Subcutaneous adipose tissue (tissue), 4 donors: ENCODE measurements around the gene NHERF1. TPM values are rescaled to one million over a fixed set of nuclear protein-coding genes. Genes with fewer than 3 reads are reported as not detected.

Source experiments
- total RNA-seq, 4 donors: library from RNA; depleted of rRNA; stranded (reverse); fragments of >200 nt; gene quantifications; one replicate each; pipeline ENCODE4 v1.1.0, GENCODE V29; 2016
- TF ChIP-seq, protein P1 (sequence below): fragments of 450-650 bp; IDR thresholded peaks from one replicate; pipeline ENCODE4 v1.5.1; 2016; ENCODE audit warnings: low read depth, mild to moderate bottlenecking, control low read depth, antibody characterized with exemption, moderate library complexity

The NHERF1 gene
- total RNA-seq, 4 donors from 2014 or later = 10.3 to 26.2 (median 15.1) TPM

DNA sequence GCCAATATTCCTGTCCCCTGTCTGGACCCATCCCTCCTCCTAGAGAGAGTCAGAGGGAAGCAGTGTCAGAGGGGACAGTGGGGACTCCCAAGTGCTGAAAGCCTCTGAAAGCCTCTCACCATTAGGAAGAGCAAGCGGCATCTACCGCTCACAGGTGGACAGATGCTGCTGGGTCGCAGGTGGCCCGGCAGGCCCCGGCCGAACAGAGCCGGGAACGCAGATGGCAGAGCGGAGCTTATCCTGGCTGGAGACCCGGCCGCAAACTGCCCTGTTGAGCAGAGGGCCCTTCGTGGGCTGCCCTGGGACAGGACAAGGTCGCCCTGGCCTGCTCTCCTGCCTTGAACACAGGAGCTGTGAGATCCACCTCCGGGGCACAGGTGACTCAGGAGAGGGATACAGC lies 50.7 kb downstream of the NHERF1 start:
- TF ChIP-seq, protein P1, sequence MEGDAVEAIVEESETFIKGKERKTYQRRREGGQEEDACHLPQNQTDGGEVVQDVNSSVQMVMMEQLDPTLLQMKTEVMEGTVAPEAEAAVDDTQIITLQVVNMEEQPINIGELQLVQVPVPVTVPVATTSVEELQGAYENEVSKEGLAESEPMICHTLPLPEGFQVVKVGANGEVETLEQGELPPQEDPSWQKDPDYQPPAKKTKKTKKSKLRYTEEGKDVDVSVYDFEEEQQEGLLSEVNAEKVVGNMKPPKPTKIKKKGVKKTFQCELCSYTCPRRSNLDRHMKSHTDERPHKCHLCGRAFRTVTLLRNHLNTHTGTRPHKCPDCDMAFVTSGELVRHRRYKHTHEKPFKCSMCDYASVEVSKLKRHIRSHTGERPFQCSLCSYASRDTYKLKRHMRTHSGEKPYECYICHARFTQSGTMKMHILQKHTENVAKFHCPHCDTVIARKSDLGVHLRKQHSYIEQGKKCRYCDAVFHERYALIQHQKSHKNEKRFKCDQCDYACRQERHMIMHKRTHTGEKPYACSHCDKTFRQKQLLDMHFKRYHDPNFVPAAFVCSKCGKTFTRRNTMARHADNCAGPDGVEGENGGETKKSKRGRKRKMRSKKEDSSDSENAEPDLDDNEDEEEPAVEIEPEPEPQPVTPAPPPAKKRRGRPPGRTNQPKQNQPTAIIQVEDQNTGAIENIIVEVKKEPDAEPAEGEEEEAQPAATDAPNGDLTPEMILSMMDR = no peak

- TF ChIP-seq, protein P1 = no peak
Observed at GRCh38 chr17:74800531-74800930, 52.1 kb downstream of the NHERF1 start.

GRCh38 chr17:74801896-74802295 lies 53.5 kb downstream of the NHERF1 start:
- TF ChIP-seq, protein P1 = no peak

DNA sequence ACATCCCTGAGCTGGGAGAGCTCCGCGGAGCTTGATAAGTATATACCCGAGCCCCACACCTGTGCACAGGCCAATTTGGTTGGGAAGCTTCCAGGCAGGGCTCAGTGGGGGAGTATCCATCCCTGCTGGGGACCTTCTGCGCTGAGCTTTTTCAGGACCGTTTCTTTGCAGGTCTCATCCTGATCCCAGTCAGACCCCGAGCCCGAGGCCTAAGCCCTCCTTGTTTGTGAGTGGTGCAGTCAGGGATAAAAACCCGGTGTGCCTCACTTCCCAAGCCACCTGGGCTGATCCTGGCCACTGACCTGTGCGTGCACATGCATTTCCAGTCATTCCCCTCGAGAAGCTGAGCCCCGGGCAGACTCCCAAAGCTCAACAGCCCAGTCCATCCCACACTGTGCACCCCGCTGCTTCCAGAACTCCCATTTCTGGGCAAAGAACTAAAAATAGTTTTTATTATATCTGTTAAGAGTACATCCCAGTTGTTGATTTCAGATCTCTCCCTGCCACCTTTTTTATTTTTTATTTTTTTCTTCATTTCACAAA lies 55.0 kb downstream of the NHERF1 start:
- TF ChIP-seq, protein P1 = no peak

GRCh38 chr17:74803971-74804370 lies 55.5 kb downstream of the NHERF1 start:
- TF ChIP-seq, protein P1 = no peak

DNA sequence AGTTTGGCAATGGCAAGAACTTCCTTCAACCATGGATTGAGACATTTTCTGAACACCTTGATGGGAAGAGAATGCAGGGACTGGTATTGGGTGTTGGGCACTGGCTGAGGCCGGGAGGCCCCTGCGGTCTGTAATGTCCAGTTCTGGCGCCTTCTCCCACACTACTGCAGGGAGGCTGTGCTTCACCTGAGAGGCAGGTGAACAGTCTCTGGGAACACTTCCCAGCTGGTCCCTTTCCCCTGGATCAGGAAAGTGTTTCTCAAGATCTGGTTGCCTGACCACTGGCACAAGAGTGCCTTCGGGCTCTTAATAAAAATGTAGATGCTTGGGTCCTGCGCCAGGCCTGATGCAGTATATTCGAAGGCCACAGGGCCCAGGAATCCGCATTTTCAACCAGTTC lies 56.3 kb downstream of the NHERF1 start:
- TF ChIP-seq, protein P1 = no peak

- TF ChIP-seq, protein P1 = no peak
Observed at GRCh38 chr17:74805591-74805991, 57.2 kb downstream of the NHERF1 start.
